Trophoblast cell (in vitro differentiated cells and primary cell): ENCODE data around the gene NDRG4.

Experiments
- DNase-seq, 2 donors: peaks; one replicate each; pipeline ENCODE4 v3.0.0-alpha.2; 2016
- H2AFZ ChIP-seq: 2 replicates; pipeline ENCODE4 v1.6.1; 2013; ENCODE audit warnings: low read length, moderate library complexity, mild to moderate bottlenecking; ENCODE audit not compliant: insufficient read depth, poor library complexity
- H2AK5ac ChIP-seq: 2 replicates; pipeline ENCODE4 v1.6.1; 2013; ENCODE audit warnings: mild to moderate bottlenecking, low read length
- H2BK120ac ChIP-seq: 2 replicates; pipeline ENCODE4 v1.6.1; 2013; ENCODE audit warnings: low read length, mild to moderate bottlenecking, moderate library complexity; ENCODE audit not compliant: insufficient read depth, poor library complexity
- H2BK12ac ChIP-seq: 2 replicates; pipeline ENCODE4 v1.6.1; 2013; ENCODE audit warnings: mild to moderate bottlenecking, low read length, moderate library complexity
- H2BK5ac ChIP-seq: 2 replicates; pipeline ENCODE4 v1.6.1; 2013; ENCODE audit warnings: low read length, low read depth, moderate library complexity, mild to moderate bottlenecking; ENCODE audit not compliant: poor library complexity
- H3K14ac ChIP-seq: 2 replicates; pipeline ENCODE4 v1.6.1; 2013; ENCODE audit warnings: mild to moderate bottlenecking, low read length
- H3K18ac ChIP-seq: 2 replicates; pipeline ENCODE4 v1.6.1; 2013; ENCODE audit warnings: mild to moderate bottlenecking, low read length
- H3K23ac ChIP-seq: 2 replicates; pipeline ENCODE4 v1.6.1; 2013; ENCODE audit warnings: low read length
- H3K27ac ChIP-seq: 2 replicates; pipeline ENCODE4 v1.5.1; 2013; ENCODE audit warnings: low read depth, mild to moderate bottlenecking, inconsistent platforms, low read length, moderate library complexity
- H3K27me3 ChIP-seq: 2 replicates; pipeline ENCODE4 v1.6.1; 2013; ENCODE audit warnings: inconsistent platforms, mild to moderate bottlenecking, low read length, moderate library complexity; ENCODE audit not compliant: insufficient read depth
- H3K36me3 ChIP-seq, 2 experiments: 1 replicate in 1 of 2; 2 replicates in 1 of 2; pipeline ENCODE4 v1.6.1; 2013; ENCODE audit warnings: low read length in 2 of 2, mild to moderate bottlenecking in 2 of 2, moderate library complexity in 1 of 2; ENCODE audit not compliant: insufficient read depth in 2 of 2, control insufficient read depth in 1 of 2
- H3K4ac ChIP-seq: 2 replicates; pipeline ENCODE4 v1.6.1; 2013; ENCODE audit warnings: low read depth, mild to moderate bottlenecking, low read length, moderate library complexity
- H3K4me1 ChIP-seq, 2 experiments: 1 replicate in 1 of 2; 2 replicates in 1 of 2; pipeline ENCODE4 v1.6.1; 2013; ENCODE audit warnings: low read length in 2 of 2, mild to moderate bottlenecking in 2 of 2, moderate library complexity in 1 of 2; ENCODE audit not compliant: insufficient read depth in 2 of 2, control insufficient read depth in 1 of 2
- H3K4me2 ChIP-seq: 2 replicates; pipeline ENCODE4 v1.6.1; 2013; ENCODE audit warnings: inconsistent platforms, mild to moderate bottlenecking, low read length, moderate library complexity
- H3K4me3 ChIP-seq: 2 replicates; pipeline ENCODE4 v1.5.1; 2013; ENCODE audit warnings: mild to moderate bottlenecking, low read depth, low read length, inconsistent platforms
- H3K79me1 ChIP-seq: one replicate; pipeline ENCODE4 v1.6.1; 2013; ENCODE audit warnings: low read length
- H3K79me2 ChIP-seq: 2 replicates; pipeline ENCODE4 v1.6.1; 2013; ENCODE audit warnings: low read length, mild to moderate bottlenecking; ENCODE audit not compliant: control insufficient read depth, insufficient read depth, poor library complexity
- H3K9ac ChIP-seq: 2 replicates; pipeline ENCODE4 v1.6.1; 2013; ENCODE audit warnings: mild to moderate bottlenecking, low read length
- H3K9me3 ChIP-seq: 2 replicates; pipeline ENCODE4 v1.6.1; 2013; ENCODE audit warnings: low read depth, mild to moderate bottlenecking, control low read depth, inconsistent platforms, low read length; ENCODE audit not compliant: insufficient read depth
- H4K12ac ChIP-seq: 2 replicates; pipeline ENCODE4 v1.6.1; 2013; ENCODE audit warnings: low read depth, mild to moderate bottlenecking, low read length, moderate library complexity
- H4K8ac ChIP-seq: 2 replicates; pipeline ENCODE4 v1.6.1; 2013; ENCODE audit warnings: low read depth, mild to moderate bottlenecking, low read length, moderate library complexity
- H4K91ac ChIP-seq: one replicate; pipeline ENCODE4 v1.6.1; 2013; ENCODE audit warnings: low read depth, mild to moderate bottlenecking, low read length, moderate library complexity
- WGBS: extraction: QIAGEN DNeasy Blood & Tissue Kit; methylation state at CpG from one replicate; pipeline ENCODE4 v1.1.7; 2013; ENCODE audit warnings: missing lambda C conversion rate; ENCODE audit not compliant: insufficient read length, insufficient coverage; ENCODE audit errors: extremely low coverage; 5-methylcytosine and 5-hydroxymethylcytosine counted together

NDRG4 gene

DNA sequence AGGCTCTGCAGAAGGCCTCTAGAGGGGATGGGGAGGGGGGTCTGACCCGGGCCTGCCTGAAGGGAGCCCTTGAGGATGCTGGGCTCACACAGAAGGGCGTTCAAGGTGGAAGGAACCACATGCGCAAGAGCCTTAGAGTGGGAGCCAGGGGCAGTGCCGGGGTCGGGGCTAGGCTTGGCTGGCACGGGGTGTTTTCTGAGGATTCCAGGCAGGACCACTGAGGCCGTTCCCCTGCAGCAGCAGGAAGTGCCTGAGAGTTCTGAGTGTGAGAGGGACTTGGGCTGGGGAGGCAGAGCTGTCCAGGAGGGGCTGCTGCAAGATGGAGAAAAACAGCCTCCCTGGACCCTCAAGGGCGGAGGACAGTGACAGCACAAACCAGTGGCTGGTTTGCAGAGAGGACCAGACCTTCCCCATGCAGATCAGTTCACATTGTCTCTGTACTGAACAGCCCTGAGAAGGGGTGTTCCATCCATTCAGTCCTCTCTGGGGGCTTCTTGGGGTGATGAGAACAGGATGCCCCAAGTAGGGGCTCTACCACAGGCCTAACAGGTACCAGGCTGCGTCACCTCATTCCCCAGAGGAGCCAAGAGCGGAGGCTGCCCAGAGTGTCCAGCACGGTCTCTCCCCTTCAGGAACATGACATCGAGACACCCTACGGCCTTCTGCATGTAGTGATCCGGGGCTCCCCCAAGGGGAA is 3.4 kb downstream of the NDRG4 start:
- no peak overlapping the region for H3K4ac ChIP-seq
- WGBS: no CpG with 5 or more reads among the region's 14 CpGs
- H3K79me1 ChIP-seq: peaks cover 3% of the 10 kb centered on the region
- no peak overlapping the region for H4K91ac ChIP-seq
- no peak overlapping the region for H3K27ac ChIP-seq
- H2AFZ ChIP-seq: no peak overlapping the region
- no peak overlapping the region for H4K12ac ChIP-seq
- H3K14ac ChIP-seq: no peak overlapping the region
- H2AK5ac ChIP-seq: no peak overlapping the region
- no peak overlapping the region for H4K8ac ChIP-seq
- H3K9ac ChIP-seq: no peak overlapping the region
- no peak for DNase-seq
- peaks cover 0 to 4% of the 10 kb centered on the region in 2 experiments for H3K36me3 ChIP-seq
- H3K79me2 ChIP-seq: no peaks in the 10 kb centered on the region
- H3K18ac ChIP-seq: no peak overlapping the region
- H3K4me2 ChIP-seq: no peak overlapping the region
- no peaks in the 10 kb centered on the region for H3K9me3 ChIP-seq
- H2BK12ac ChIP-seq: no peak overlapping the region
- no peak overlapping the region for H3K23ac ChIP-seq
- H3K4me3 ChIP-seq: no peak overlapping the region
- H3K27me3 ChIP-seq: no peaks in the 10 kb centered on the region
- no peak overlapping the region for H2BK120ac ChIP-seq
- peaks cover 7 to 16% of the 10 kb centered on the region in 2 experiments for H3K4me1 ChIP-seq
- no peak overlapping the region for H2BK5ac ChIP-seq

GRCh38 chr16:58503863-58504688 is 4.1 kb downstream of the NDRG4 start:
- H3K36me3 ChIP-seq: peaks cover 2 to 4% of the 10 kb centered on the region in 2 experiments
- H3K4ac ChIP-seq: no peak overlapping the region
- H3K9ac ChIP-seq: no peak overlapping the region
- no peaks in the 10 kb centered on the region for H3K79me2 ChIP-seq
- H4K12ac ChIP-seq: peak overlapping the region; percentile 30
- no CpG with 5 or more reads among the region's 21 CpGs for WGBS
- no peak overlapping the region for H2BK12ac ChIP-seq
- no peak overlapping the region for H2BK120ac ChIP-seq
- no peaks in the 10 kb centered on the region for H3K27me3 ChIP-seq
- H2AFZ ChIP-seq: no peak overlapping the region
- no peak overlapping the region for H3K4me2 ChIP-seq
- H3K4me3 ChIP-seq: no peak overlapping the region
- no peak overlapping the region for H3K14ac ChIP-seq
- no peak overlapping the region for H3K18ac ChIP-seq
- no peak overlapping the region for H4K8ac ChIP-seq
- no peak overlapping the region for H3K27ac ChIP-seq
- H4K91ac ChIP-seq: no peak overlapping the region
- H3K9me3 ChIP-seq: no peaks in the 10 kb centered on the region
- no peak overlapping the region for H2BK5ac ChIP-seq
- no peak overlapping the region for H3K23ac ChIP-seq
- no peak for DNase-seq
- H3K4me1 ChIP-seq: peaks cover 7 to 16% of the 10 kb centered on the region in 2 experiments
- H3K79me1 ChIP-seq: peaks cover 3% of the 10 kb centered on the region
- no peak overlapping the region for H2AK5ac ChIP-seq

GRCh38 chr16:58506241-58507194 is 6.6 kb downstream of the NDRG4 start:
- no peaks in the 10 kb centered on the region for H3K27me3 ChIP-seq
- no peak overlapping the region for H4K91ac ChIP-seq
- no peak overlapping the region for H4K12ac ChIP-seq
- H3K4me2 ChIP-seq: no peak overlapping the region
- no peak overlapping the region for H3K27ac ChIP-seq
- H4K8ac ChIP-seq: no peak overlapping the region
- peaks cover 12 to 14% of the 10 kb centered on the region in 2 experiments for H3K36me3 ChIP-seq
- peaks cover 0 to 6% of the 10 kb centered on the region in 2 experiments for H3K4me1 ChIP-seq
- no peak overlapping the region for H3K23ac ChIP-seq
- H2BK12ac ChIP-seq: no peak overlapping the region
- no peaks in the 10 kb centered on the region for H3K79me2 ChIP-seq
- no peak overlapping the region for H2AFZ ChIP-seq
- H3K4me3 ChIP-seq: peak overlapping the region; percentile 12
- H2BK120ac ChIP-seq: no peak overlapping the region
- no peak overlapping the region for H3K14ac ChIP-seq
- H3K4ac ChIP-seq: no peak overlapping the region
- H3K9me3 ChIP-seq: no peaks in the 10 kb centered on the region
- H2BK5ac ChIP-seq: no peak overlapping the region
- H3K9ac ChIP-seq: no peak overlapping the region
- no peak for DNase-seq
- WGBS: no CpG with 5 or more reads among the region's 20 CpGs
- peaks cover under 1% of the 10 kb centered on the region for H3K79me1 ChIP-seq
- H3K18ac ChIP-seq: no peak overlapping the region
- no peak overlapping the region for H2AK5ac ChIP-seq
